ENCODE measurements around the gene UGT2B7. TPM values are rescaled to one million over a fixed set of nuclear protein-coding genes. Genes with fewer than 3 reads are reported as not detected.

The UGT2B7 gene
- total and polyA plus RNA-seq, 2 of the 13 experiments (the other 11 are each of a cell fraction or from before 2014, with no cell fraction given): 26.8 to 41.8 TPM

DNA sequence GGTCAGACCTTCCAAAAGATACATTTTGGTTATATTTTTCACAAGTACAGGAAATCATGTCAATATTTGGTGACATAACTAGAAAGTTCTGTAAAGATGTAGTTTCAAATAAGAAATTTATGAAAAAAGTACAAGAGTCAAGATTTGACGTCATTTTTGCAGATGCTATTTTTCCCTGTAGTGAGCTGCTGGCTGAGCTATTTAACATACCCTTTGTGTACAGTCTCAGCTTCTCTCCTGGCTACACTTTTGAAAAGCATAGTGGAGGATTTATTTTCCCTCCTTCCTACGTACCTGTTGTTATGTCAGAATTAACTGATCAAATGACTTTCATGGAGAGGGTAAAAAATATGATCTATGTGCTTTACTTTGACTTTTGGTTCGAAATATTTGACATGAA is 536 bp downstream of the UGT2B7 start (continued):
- TF ChIP-seq SP5 (CRISPR knock-in tag; IDR thresholded peaks at IDR 0.05; ENCODE audit: borderline replicate concordance, low read depth): no peak
- no peak for TF ChIP-seq MZF1 (CRISPR knock-in tag; IDR thresholded peaks at IDR 0.05; ENCODE audit: borderline replicate concordance)
- TF ChIP-seq, protein P1, sequence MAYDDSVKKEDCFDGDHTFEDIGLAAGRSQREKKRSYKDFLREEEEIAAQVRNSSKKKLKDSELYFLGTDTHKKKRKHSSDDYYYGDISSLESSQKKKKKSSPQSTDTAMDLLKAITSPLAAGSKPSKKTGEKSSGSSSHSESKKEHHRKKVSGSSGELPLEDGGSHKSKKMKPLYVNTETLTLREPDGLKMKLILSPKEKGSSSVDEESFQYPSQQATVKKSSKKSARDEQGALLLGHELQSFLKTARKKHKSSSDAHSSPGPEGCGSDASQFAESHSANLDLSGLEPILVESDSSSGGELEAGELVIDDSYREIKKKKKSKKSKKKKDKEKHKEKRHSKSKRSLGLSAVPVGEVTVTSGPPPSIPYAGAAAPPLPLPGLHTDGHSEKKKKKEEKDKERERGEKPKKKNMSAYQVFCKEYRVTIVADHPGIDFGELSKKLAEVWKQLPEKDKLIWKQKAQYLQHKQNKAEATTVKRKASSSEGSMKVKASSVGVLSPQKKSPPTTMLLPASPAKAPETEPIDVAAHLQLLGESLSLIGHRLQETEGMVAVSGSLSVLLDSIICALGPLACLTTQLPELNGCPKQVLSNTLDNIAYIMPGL (CRISPR knock-in tag; IDR thresholded peaks at IDR 0.05; ENCODE audit: borderline replicate concordance in 1 of 2, low read depth in 1 of 2): peak in 1 of 2 experiments; percentile 15; a peak in 1 of 4 replicates
- TF ChIP-seq RNF2 (conservative IDR thresholded peaks at IDR 0.05; ENCODE audit: low read depth): no peak
- TF ChIP-seq, protein P2, sequence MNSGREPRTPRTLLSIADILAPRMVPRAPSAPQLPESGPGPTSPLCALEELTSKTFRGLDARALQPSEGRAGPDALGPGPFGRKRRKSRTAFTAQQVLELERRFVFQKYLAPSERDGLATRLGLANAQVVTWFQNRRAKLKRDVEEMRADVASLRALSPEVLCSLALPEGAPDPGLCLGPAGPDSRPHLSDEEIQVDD (CRISPR knock-in tag; IDR thresholded peaks at IDR 0.05; ENCODE audit: borderline replicate concordance): no peak
- TF ChIP-seq SPEN (CRISPR knock-in tag; IDR thresholded peaks at IDR 0.05; ENCODE audit: low read depth): no peak

GRCh38 chr4:69098470-69098869 is 2.2 kb downstream of the UGT2B7 start:
- no peak overlapping the region for H2AFZ ChIP-seq (ENCODE audit: low read length)
- H3K9me3 ChIP-seq (ENCODE audit: low read length): no peaks in the 10 kb centered on the region
- ATAC-seq (peak; percentile 12; the same call in 1 of the 3 replicates), DNase-seq (ENCODE audit: low spot score) (peak; percentile 93), FAIRE-seq (peak; percentile 52)
- peaks cover 91% of the 10 kb centered on the region for H3K4me1 ChIP-seq (ENCODE audit: insufficient read depth, low read length)
- intact Hi-C loops (cut with micrococcal nuclease; ENCODE audit: unreplicated experiment) (loop anchor here (2.0 to 5.0 kb wide), 3 partner anchors 69 to 366 kb away; no protein-coding TSS in a partner anchor), in situ Hi-C loops (cut with HindIII; ENCODE audit: extremely low pct_ligation_motif_present, low pct_unique_long_range_greater_than_20kb) (no loop called here)
- H3K27ac ChIP-seq (ENCODE audit: extremely low read length, insufficient read depth, low read length): peak overlapping the region; percentile 72
- peak overlapping the region; percentile 28 for H3K4me2 ChIP-seq (ENCODE audit: low read depth, low read length)
- 5% methylated on average over 4 of the region's 4 CpGs for WGBS (ENCODE audit: low lambda C conversion rate)
- no TSS peak for BruUV-seq (replicated peaks)
- no peaks in the 10 kb centered on the region for H3K27me3 ChIP-seq (ENCODE audit: control insufficient read depth in 1 of 2, insufficient read depth in 2 of 2, low read length in 2 of 2)
- CTCF ChIA-PET (ENCODE audit: low intra/inter-chr PET ratio, low total read pairs): no interaction called here
- no peak overlapping the region for H3K9ac ChIP-seq (ENCODE audit: insufficient read depth, low read depth, low read length)
- POLR2A ChIA-PET: interaction anchor here (0.6 to 1.1 kb wide), 3 partner anchors 79 to 749 kb away, joined by 3 read pairs; no protein-coding TSS in a partner anchor
- no peaks in the 10 kb centered on the region for H4K20me1 ChIP-seq (ENCODE audit: insufficient read depth, low read length)
- no peaks in the 10 kb centered on the region for H3K36me3 ChIP-seq (replicated peaks in 1 of 2; ENCODE audit: control insufficient read depth in 1 of 2, insufficient read depth in 2 of 2, low read length in 2 of 2)
- H3K4me3 ChIP-seq (replicated peaks in 1 of 3; ENCODE audit: insufficient read depth in 1 of 3, low read depth in 2 of 3, low read length in 3 of 3): peak overlapping the region in 1 of 3 experiments; percentile 28; a peak in 1 of 6 replicates
- no peaks in the 10 kb centered on the region for H3K79me2 ChIP-seq (ENCODE audit: insufficient read depth, low read length)
- TF ChIP-seq, protein P3, sequence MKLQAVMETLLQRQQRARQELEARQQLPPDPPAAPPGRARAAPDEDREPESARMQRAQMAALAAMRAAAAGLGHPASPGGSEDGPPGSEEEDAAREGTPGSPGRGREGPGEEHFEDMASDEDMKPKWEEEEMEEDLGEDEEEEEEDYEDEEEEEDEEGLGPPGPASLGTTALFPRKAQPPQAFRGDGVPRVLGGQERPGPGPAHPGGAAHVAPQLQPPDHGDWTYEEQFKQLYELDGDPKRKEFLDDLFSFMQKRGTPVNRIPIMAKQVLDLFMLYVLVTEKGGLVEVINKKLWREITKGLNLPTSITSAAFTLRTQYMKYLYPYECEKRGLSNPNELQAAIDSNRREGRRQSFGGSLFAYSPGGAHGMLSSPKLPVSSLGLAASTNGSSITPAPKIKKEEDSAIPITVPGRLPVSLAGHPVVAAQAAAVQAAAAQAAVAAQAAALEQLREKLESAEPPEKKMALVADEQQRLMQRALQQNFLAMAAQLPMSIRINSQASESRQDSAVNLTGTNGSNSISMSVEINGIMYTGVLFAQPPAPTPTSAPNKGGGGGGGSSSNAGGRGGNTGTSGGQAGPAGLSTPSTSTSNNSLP (IDR thresholded peaks at IDR 0.05; ENCODE audit: low read depth, low read length): peak; percentile 82
- TF ChIP-seq FOXP1 (IDR thresholded peaks at IDR 0.05) (no peak), FOXP1 (CRISPR knock-in tag; IDR thresholded peaks at IDR 0.05) (peak; percentile 67; the same call in 1 of the 2 replicates), MED1 (CRISPR knock-in tag; IDR thresholded peaks at IDR 0.05) (peak; percentile 80), HDAC2 (CRISPR knock-in tag; IDR thresholded peaks at IDR 0.05) (peak; percentile 39; the same call in 1 of the 2 replicates), HNF4A (CRISPR knock-in tag; IDR thresholded peaks at IDR 0.05) (0 out of 2 replicates have a peak, but pooled peaks have one; percentile 5), ZNF446 (CRISPR knock-in tag; IDR thresholded peaks at IDR 0.05) (no peak), ZMYM4 (CRISPR knock-in tag; IDR thresholded peaks at IDR 0.05) (peak; percentile 44; the same call in 1 of the 2 replicates), FOXJ3 (CRISPR knock-in tag; IDR thresholded peaks at IDR 0.05; ENCODE audit: borderline replicate concordance) (peak; percentile 36; the same call in 1 of the 2 replicates)
- TF ChIP-seq, protein P4, sequence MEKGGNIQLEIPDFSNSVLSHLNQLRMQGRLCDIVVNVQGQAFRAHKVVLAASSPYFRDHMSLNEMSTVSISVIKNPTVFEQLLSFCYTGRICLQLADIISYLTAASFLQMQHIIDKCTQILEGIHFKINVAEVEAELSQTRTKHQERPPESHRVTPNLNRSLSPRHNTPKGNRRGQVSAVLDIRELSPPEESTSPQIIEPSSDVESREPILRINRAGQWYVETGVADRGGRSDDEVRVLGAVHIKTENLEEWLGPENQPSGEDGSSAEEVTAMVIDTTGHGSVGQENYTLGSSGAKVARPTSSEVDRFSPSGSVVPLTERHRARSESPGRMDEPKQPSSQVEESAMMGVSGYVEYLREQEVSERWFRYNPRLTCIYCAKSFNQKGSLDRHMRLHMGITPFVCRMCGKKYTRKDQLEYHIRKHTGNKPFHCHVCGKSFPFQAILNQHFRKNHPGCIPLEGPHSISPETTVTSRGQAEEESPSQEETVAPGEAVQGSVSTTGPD (CRISPR knock-in tag; IDR thresholded peaks at IDR 0.05): peak; percentile 95
- TF ChIP-seq, protein P5, sequence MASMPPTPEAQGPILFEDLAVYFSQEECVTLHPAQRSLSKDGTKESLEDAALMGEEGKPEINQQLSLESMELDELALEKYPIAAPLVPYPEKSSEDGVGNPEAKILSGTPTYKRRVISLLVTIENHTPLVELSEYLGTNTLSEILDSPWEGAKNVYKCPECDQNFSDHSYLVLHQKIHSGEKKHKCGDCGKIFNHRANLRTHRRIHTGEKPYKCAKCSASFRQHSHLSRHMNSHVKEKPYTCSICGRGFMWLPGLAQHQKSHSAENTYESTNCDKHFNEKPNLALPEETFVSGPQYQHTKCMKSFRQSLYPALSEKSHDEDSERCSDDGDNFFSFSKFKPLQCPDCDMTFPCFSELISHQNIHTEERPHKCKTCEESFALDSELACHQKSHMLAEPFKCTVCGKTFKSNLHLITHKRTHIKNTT (CRISPR knock-in tag; IDR thresholded peaks at IDR 0.05): no peak
